Immature natural killer cell (primary cell): ENCODE results near the gene PPP1R1B. TPM values are rescaled to one million over a fixed set of nuclear protein-coding genes. Genes with fewer than 3 reads are reported as not detected.

Experiments used
- DNase-seq, 3 donors: peaks; one replicate each; pipeline ENCODE4 v3.0.0; 2022; ENCODE audit warnings: mixed read lengths in 1 of 3
- H3K27ac Mint-ChIP-seq, 6 donors: one replicate each; pipeline ENCODE4 v1.8.0; 2020; ENCODE audit warnings: mixed read lengths in 6 of 6, mild to moderate bottlenecking in 5 of 6, inconsistent platforms in 4 of 6, moderate library complexity in 3 of 6
- H3K27me3 Mint-ChIP-seq, 3 donors: one replicate each; pipeline ENCODE4 v1.8.0; 2020 to 2021; ENCODE audit warnings: low read depth in 3 of 3, mild to moderate bottlenecking in 3 of 3, mixed read lengths in 3 of 3, moderate library complexity in 3 of 3, inconsistent platforms in 1 of 3
- H3K36me3 Mint-ChIP-seq, 3 donors: one replicate each; pipeline ENCODE4 v1.8.0; 2020; ENCODE audit warnings: mixed read lengths in 3 of 3, inconsistent platforms in 2 of 3, mild to moderate bottlenecking in 2 of 3
- H3K4me1 Mint-ChIP-seq, 2 donors: one replicate each; pipeline ENCODE4 v1.8.0; 2020; ENCODE audit warnings: inconsistent platforms in 2 of 2, mild to moderate bottlenecking in 2 of 2, mixed read lengths in 2 of 2, moderate library complexity in 1 of 2
- H3K4me3 Mint-ChIP-seq, 5 donors: one replicate each; pipeline ENCODE4 v1.8.0; 2020; ENCODE audit warnings: mild to moderate bottlenecking in 5 of 5, mixed read lengths in 5 of 5, inconsistent platforms in 3 of 5, moderate library complexity in 3 of 5
- H3K9me3 Mint-ChIP-seq, 6 donors: one replicate each; pipeline ENCODE4 v1.8.0; 2020; ENCODE audit warnings: mild to moderate bottlenecking in 6 of 6, mixed read lengths in 6 of 6, inconsistent platforms in 4 of 6, moderate library complexity in 3 of 6
- polyA plus RNA-seq, 3 donors: library from polyadenylated mRNA; unstranded; fragments of 300-500 nt; fragmentation: Illumina TruSeq; gene quantifications; one replicate each; pipeline ENCODE4 v1.2.3, GENCODE V29; 2021

The PPP1R1B gene
- polyA plus RNA-seq, 3 donors from 2014 or later: not detected

GRCh38 chr17:39670746-39671145 is 44.0 kb downstream of the PPP1R1B start:
- no peaks in the 10 kb centered on the region for H3K9me3 Mint-ChIP-seq
- peaks cover 0 to 10% (median 0%) of the 10 kb centered on the region in 3 donors for H3K27me3 Mint-ChIP-seq
- DNase-seq: no peak
- H3K36me3 Mint-ChIP-seq: no peaks in the 10 kb centered on the region
- H3K4me3 Mint-ChIP-seq: no peak overlapping the region
- peaks cover 14 to 23% of the 10 kb centered on the region in 2 donors for H3K4me1 Mint-ChIP-seq
- H3K27ac Mint-ChIP-seq: no peak overlapping the region

- Mint-ChIP-seq H3K4me3 (no peak overlapping the region), H3K27me3 (peaks cover 0 to 10% (median 0%) of the 10 kb centered on the region in 3 donors), H3K27ac (peak overlapping the region in 3 of 6 donors; percentile 37 to 49 (median 39)), H3K4me1 (peaks cover 26 to 34% of the 10 kb centered on the region in 2 donors), H3K9me3 (no peaks in the 10 kb centered on the region), H3K36me3 (no peaks in the 10 kb centered on the region)
- no peak for DNase-seq
Measured at GRCh38 chr17:39671651-39672521, 45.1 kb downstream of the PPP1R1B start.

GRCh38 chr17:39672522-39673334 is 46.0 kb downstream of the PPP1R1B start:
- no peak for DNase-seq
- peaks cover 0 to 10% (median 0%) of the 10 kb centered on the region in 3 donors for H3K27me3 Mint-ChIP-seq
- no peak overlapping the region for H3K4me3 Mint-ChIP-seq
- H3K4me1 Mint-ChIP-seq: peaks cover 34 to 43% of the 10 kb centered on the region in 2 donors
- peak overlapping the region in 3 of 6 donors; percentile 39 to 59 (median 49) for H3K27ac Mint-ChIP-seq
- no peaks in the 10 kb centered on the region for H3K36me3 Mint-ChIP-seq
- H3K9me3 Mint-ChIP-seq: no peaks in the 10 kb centered on the region

GRCh38 chr17:39673335-39674081 is 46.8 kb downstream of the PPP1R1B start:
- Mint-ChIP-seq H3K4me1 (peaks cover 39 to 49% of the 10 kb centered on the region in 2 donors), H3K4me3 (no peak overlapping the region), H3K9me3 (no peaks in the 10 kb centered on the region), H3K36me3 (no peaks in the 10 kb centered on the region), H3K27me3 (peaks cover 0 to 10% (median 0%) of the 10 kb centered on the region in 3 donors), H3K27ac (peak overlapping the region in 3 of 6 donors; percentile 35 to 59 (median 35))
- no peak for DNase-seq

GRCh38 chr17:39674179-39674578 is 47.4 kb downstream of the PPP1R1B start:
- DNase-seq: no peak
- H3K36me3 Mint-ChIP-seq: no peaks in the 10 kb centered on the region
- H3K27me3 Mint-ChIP-seq: peaks cover 0 to 6% (median 0%) of the 10 kb centered on the region in 3 donors
- H3K27ac Mint-ChIP-seq: peak overlapping the region in 1 of 6 donors; percentile 35
- H3K4me3 Mint-ChIP-seq: no peak overlapping the region
- H3K4me1 Mint-ChIP-seq: peaks cover 41 to 52% of the 10 kb centered on the region in 2 donors
- no peaks in the 10 kb centered on the region for H3K9me3 Mint-ChIP-seq

- Mint-ChIP-seq H3K27me3 (peaks cover under 1 to 4% (median under 1%) of the 10 kb centered on the region in 3 donors), H3K27ac (peak overlapping the region; percentile 91 to 98 (median 96)), H3K36me3 (no peaks in the 10 kb centered on the region), H3K9me3 (no peaks in the 10 kb centered on the region), H3K4me3 (peak overlapping the region in 3 of 5 donors; percentile 17 to 62 (median 43)), H3K4me1 (peaks cover 48 to 57% of the 10 kb centered on the region in 2 donors)
- DNase-seq: no peak
Measured at GRCh38 chr17:39674702-39675389, 48.1 kb downstream of the PPP1R1B start.

GRCh38 chr17:39675390-39676082 is 48.8 kb downstream of the PPP1R1B start:
- H3K27ac Mint-ChIP-seq: peak overlapping the region; percentile 91 to 98 (median 96)
- peak overlapping the region; percentile 62 to 81 (median 70) for H3K4me3 Mint-ChIP-seq
- H3K4me1 Mint-ChIP-seq: peaks cover 55 to 62% of the 10 kb centered on the region in 2 donors
- DNase-seq: no peak
- H3K36me3 Mint-ChIP-seq: peaks cover 0 to 4% (median 0%) of the 10 kb centered on the region in 3 donors
- H3K9me3 Mint-ChIP-seq: no peaks in the 10 kb centered on the region
- H3K27me3 Mint-ChIP-seq: peaks cover 2 to 6% (median 3%) of the 10 kb centered on the region in 3 donors

GRCh38 chr17:39676198-39676819 is 49.6 kb downstream of the PPP1R1B start:
- peak; percentile 80 to 83 (median 82) for DNase-seq
- no peaks in the 10 kb centered on the region for H3K9me3 Mint-ChIP-seq
- peak overlapping the region; percentile 91 to 98 (median 96) for H3K27ac Mint-ChIP-seq
- peak overlapping the region; percentile 62 to 81 (median 70) for H3K4me3 Mint-ChIP-seq
- peaks cover 0 to 6% (median 0%) of the 10 kb centered on the region in 3 donors for H3K36me3 Mint-ChIP-seq
- H3K27me3 Mint-ChIP-seq: peaks cover 2 to 8% (median 3%) of the 10 kb centered on the region in 3 donors
- peaks cover 62 to 68% of the 10 kb centered on the region in 2 donors for H3K4me1 Mint-ChIP-seq

GRCh38 chr17:39677072-39677471 is 50.3 kb downstream of the PPP1R1B start:
- H3K4me1 Mint-ChIP-seq: peaks cover 63 to 68% of the 10 kb centered on the region in 2 donors
- peaks cover 0 to 6% (median 0%) of the 10 kb centered on the region in 3 donors for H3K36me3 Mint-ChIP-seq
- peak overlapping the region; percentile 39 to 81 (median 69) for H3K4me3 Mint-ChIP-seq
- H3K27me3 Mint-ChIP-seq: peaks cover 2 to 8% (median 3%) of the 10 kb centered on the region in 3 donors
- no peaks in the 10 kb centered on the region for H3K9me3 Mint-ChIP-seq
- DNase-seq: no peak
- H3K27ac Mint-ChIP-seq: peak overlapping the region; percentile 91 to 98 (median 96)

GRCh38 chr17:39677542-39678339 is 51.0 kb downstream of the PPP1R1B start:
- Mint-ChIP-seq H3K4me1 (peaks cover 63 to 66% of the 10 kb centered on the region in 2 donors), H3K27me3 (peaks cover 2 to 8% (median 3%) of the 10 kb centered on the region in 3 donors), H3K36me3 (peaks cover 0 to 9% (median 0%) of the 10 kb centered on the region in 3 donors), H3K4me3 (peak overlapping the region in 4 of 5 donors; percentile 29 to 81 (median 66)), H3K27ac (peak overlapping the region; percentile 91 to 98 (median 96)), H3K9me3 (no peaks in the 10 kb centered on the region)
- DNase-seq: no peak
